AG09319 (cell line): Measurements from ENCODE around the gene CDH12.

Experiments used
- DNase-seq: peaks from one replicate; pipeline ENCODE4 v3.0.0-alpha.2; 2010; ENCODE audit warnings: low read depth; ENCODE audit errors: extremely low read depth
- CTCF ChIP-seq: IDR thresholded peaks from 2 replicates; pipeline ENCODE4 v1.5.1; 2011; ENCODE audit warnings: low read depth, mild to moderate bottlenecking, inconsistent platforms, low read length, moderate library complexity

The CDH12 gene

GRCh38 chr5:21858441-21858840 is 994.7 kb downstream of the CDH12 start:
- TF ChIP-seq CTCF = no peak
- DNase-seq = no peak

GRCh38 chr5:21856987-21857386 is 996.2 kb downstream of the CDH12 start:
- no peak for DNase-seq
- no peak for TF ChIP-seq CTCF

- no peak for TF ChIP-seq CTCF
- no peak for DNase-seq
Measured at GRCh38 chr5:21847300-21847699, 1005.8 kb downstream of the CDH12 start.

- TF ChIP-seq CTCF = no peak
- DNase-seq = no peak
Measured at GRCh38 chr5:21844960-21845359, 1008.2 kb downstream of the CDH12 start.

- DNase-seq = no peak
- TF ChIP-seq CTCF = no peak
Measured at GRCh38 chr5:21834863-21835262, 1018.3 kb downstream of the CDH12 start.

- no peak for TF ChIP-seq CTCF
- no peak for DNase-seq
Measured at GRCh38 chr5:21831145-21831787, 1021.9 kb downstream of the CDH12 start.

GRCh38 chr5:21826884-21827283 is 1026.3 kb downstream of the CDH12 start:
- TF ChIP-seq CTCF = no peak
- DNase-seq = no peak
